ENCODE data around the gene AP2A1.
A peak's percentile ranks its signal among the peaks of the same experiment; 100 is the strongest.

AP2A1 gene

GRCh38 chr19:49840736-49841249, 74.0 kb downstream of the AP2A1 start:
- H3K4me3 Mint-ChIP-seq, result no peak overlapping the region
- H3K9me3 Mint-ChIP-seq, result no peaks in the 10 kb centered on the region
- no peak for DNase-seq
- no peaks in the 10 kb centered on the region for H3K4me1 Mint-ChIP-seq (ENCODE audit: low read depth)
- peaks cover 46% of the 10 kb centered on the region for H3K36me3 Mint-ChIP-seq (ENCODE audit: low read depth)
- H3K27me3 Mint-ChIP-seq, result no peaks in the 10 kb centered on the region
- no peak overlapping the region for H3K27ac Mint-ChIP-seq

DNA sequence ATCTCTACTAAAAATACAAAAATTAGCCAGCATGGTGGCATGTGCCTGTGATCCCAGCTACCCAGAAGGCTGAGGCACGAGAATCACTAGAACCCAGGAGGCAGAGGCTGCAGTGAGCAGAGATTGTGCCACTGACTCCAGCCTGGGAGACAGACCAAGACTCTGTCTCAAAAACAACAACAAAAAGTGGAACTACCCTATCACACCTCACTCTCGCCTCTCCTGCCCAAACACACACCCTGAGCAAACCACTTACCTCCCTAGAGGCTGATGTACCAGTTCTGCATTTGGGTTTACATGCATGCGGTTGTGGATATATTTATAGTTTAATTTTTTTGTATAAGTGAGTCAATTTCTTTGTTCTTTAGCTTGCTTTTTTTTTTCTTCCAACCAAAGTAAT, 76.5 kb downstream of the AP2A1 start:
- H3K27me3 Mint-ChIP-seq, result no peaks in the 10 kb centered on the region
- no peak overlapping the region for H3K4me3 Mint-ChIP-seq
- H3K9me3 Mint-ChIP-seq, result no peaks in the 10 kb centered on the region
- peaks cover 6% of the 10 kb centered on the region for H3K4me1 Mint-ChIP-seq (ENCODE audit: low read depth)
- no peak for DNase-seq
- H3K36me3 Mint-ChIP-seq (ENCODE audit: low read depth), result peaks cover 24% of the 10 kb centered on the region
- H3K27ac Mint-ChIP-seq, result no peak overlapping the region

DNA sequence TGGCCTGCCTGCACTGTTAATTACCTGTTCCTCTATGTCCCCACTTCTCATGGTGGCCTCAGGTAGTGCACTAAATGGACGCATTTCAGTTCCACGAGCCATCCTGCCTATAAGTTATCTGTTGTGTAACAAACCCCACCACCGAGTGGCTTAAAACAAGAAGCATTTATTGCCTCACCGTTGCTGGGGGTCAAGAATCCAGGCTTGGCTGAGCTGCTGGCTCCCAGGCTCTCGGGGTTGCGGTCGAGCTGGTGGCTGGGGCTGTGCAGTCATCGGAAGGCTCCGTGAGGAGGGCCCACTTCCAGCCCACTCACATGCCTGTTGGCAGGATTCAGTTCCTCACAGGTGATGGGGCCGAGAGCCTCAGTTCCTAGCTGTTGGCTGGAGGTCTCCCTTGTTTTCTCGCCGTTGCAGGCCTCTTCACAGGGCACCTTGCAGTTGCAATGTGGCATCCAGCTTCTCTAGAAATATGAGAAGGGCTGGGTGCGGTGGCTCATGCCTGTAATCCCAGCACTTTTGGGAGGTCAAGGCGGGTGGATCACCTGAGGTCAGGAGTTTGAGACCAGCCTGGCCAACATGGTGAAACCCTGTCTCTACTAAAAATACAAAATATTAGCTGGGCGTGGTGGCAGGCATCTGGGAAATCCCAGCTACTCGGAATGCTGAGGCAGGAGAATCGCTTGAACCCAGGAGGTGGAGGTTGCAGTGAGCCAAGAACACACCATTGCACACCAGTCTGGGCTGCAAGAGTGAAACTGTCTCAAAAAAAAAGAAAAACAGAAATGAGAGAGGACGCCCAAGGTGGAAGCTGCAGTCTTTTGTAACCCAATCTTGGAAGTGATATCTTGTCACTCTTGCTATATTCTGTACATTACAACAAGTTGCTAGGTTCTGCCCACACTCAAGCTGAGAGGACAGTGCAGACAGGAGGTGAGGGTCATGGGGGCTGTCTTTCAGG, 77.6 kb downstream of the AP2A1 start:
- no peak overlapping the region for H3K27ac Mint-ChIP-seq
- H3K9me3 Mint-ChIP-seq, result peaks cover 5% of the 10 kb centered on the region
- no peak overlapping the region for H3K4me3 Mint-ChIP-seq
- H3K27me3 Mint-ChIP-seq, result no peaks in the 10 kb centered on the region
- DNase-seq, result no peak
- H3K4me1 Mint-ChIP-seq (ENCODE audit: low read depth), result peaks cover 17% of the 10 kb centered on the region
- peaks cover 13% of the 10 kb centered on the region for H3K36me3 Mint-ChIP-seq (ENCODE audit: low read depth)

DNA sequence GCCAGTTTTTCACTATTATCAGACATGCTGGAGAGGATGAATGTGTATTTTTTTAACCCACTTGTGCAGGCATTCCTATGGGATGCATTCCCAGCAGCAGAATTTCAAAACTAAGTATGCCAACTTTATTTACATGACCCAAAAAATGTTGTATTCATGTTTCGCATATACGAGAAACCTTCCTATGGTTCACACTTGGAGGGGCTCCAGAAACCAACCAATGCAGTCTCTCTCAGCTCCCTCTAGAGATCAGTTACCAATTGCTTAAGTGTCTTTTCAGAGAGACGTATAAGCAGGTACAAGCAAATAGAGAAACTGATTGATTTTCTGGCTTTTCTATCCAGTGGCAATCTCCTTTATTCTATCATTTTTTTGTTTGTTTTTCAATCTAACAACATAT, 78.6 kb downstream of the AP2A1 start:
- no peak overlapping the region for H3K4me3 Mint-ChIP-seq
- H3K9me3 Mint-ChIP-seq, result peaks cover 10% of the 10 kb centered on the region
- H3K27ac Mint-ChIP-seq, result no peak overlapping the region
- peaks cover 25% of the 10 kb centered on the region for H3K4me1 Mint-ChIP-seq (ENCODE audit: low read depth)
- DNase-seq, result no peak
- H3K36me3 Mint-ChIP-seq (ENCODE audit: low read depth), result peaks cover 10% of the 10 kb centered on the region
- no peaks in the 10 kb centered on the region for H3K27me3 Mint-ChIP-seq

- H3K4me3 Mint-ChIP-seq, result no peak overlapping the region
- peaks cover 8% of the 10 kb centered on the region for H3K36me3 Mint-ChIP-seq (ENCODE audit: low read depth)
- no peak overlapping the region for H3K27ac Mint-ChIP-seq
- no peaks in the 10 kb centered on the region for H3K27me3 Mint-ChIP-seq
- peaks cover 10% of the 10 kb centered on the region for H3K9me3 Mint-ChIP-seq
- H3K4me1 Mint-ChIP-seq (ENCODE audit: low read depth), result peaks cover 25% of the 10 kb centered on the region
- DNase-seq, result no peak
These were observed 79.6 kb downstream of the AP2A1 start for GRCh38 chr19:49846408-49846807.

DNA sequence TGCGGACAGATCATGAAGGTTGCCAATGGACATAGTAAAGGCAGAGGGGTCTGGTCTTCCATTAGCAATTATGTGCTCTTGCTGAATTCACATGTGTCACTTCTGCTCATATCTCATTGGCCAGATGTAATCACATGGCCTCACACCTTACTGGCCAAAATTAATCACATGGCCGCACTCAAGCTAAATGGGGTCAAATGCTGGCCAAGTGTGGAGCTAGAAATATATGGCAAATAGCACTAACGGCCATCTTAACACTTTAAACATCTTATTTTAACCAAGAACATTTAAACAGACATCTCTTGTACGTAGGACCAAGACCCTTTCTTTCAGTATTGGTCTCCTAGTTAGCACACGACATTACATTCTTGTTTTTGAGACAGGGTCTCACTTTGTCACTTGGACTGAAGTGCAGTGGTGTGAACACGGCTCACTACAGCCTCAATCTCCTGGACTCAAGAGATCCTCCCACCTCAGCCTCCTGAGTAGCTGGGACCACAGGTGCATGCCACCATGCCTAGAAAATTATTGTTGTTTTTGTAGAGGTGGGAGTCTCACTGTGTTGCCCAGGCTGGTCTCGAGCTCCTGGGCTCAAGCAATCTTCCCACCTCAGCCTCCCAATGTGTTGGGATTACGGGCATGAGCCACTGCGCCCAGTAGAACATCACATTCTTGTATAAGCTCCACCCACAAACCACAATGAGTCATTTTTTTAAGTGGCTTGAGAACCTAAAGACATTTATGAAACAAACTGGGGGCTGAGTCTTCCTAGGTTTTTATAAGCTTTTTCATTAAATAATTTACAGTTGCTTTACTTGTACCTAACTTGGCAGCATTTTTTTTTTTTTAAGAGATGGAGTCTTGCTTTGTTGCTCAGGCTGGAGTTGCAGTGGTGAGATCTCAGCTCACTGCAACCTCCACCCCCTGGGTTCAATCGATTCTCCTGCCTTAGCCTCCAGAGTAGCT, 81.2 kb downstream of the AP2A1 start:
- Mint-ChIP-seq H3K4me3 (peak overlapping the region; percentile 15), H3K4me1 (ENCODE audit: low read depth) (peaks cover 37% of the 10 kb centered on the region), H3K9me3 (peaks cover 10% of the 10 kb centered on the region), H3K27ac (peak overlapping the region; percentile 14), H3K27me3 (no peaks in the 10 kb centered on the region), H3K36me3 (ENCODE audit: low read depth) (peaks cover 15% of the 10 kb centered on the region)
- peak; percentile 57 for DNase-seq

DNA sequence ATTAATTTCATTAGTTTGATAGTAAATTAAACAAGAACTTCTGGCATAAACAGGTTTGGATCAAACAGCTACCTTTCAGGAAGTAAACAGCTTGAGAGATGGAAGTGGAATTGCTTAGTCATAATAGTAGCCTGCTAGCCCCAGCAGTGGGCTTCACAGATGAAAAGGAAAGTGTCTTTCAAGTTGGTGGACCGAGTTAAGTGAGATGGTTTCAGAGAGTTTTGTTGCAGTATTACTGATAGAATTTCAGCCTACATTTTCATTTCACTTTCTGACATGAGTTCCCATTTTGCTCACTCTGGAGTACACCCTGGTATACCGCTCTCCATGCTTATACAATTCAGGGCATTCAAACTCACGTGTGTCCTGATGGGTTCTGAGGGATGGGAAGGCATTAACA, 82.1 kb downstream of the AP2A1 start:
- Mint-ChIP-seq H3K36me3 (ENCODE audit: low read depth) (peaks cover 15% of the 10 kb centered on the region), H3K4me1 (ENCODE audit: low read depth) (peaks cover 44% of the 10 kb centered on the region), H3K27me3 (no peaks in the 10 kb centered on the region), H3K9me3 (peaks cover 10% of the 10 kb centered on the region), H3K27ac (peak overlapping the region; percentile 7), H3K4me3 (peak overlapping the region; percentile 53)
- DNase-seq, result no peak

GRCh38 chr19:49849433-49850220, 82.8 kb downstream of the AP2A1 start:
- Mint-ChIP-seq H3K27me3 (no peaks in the 10 kb centered on the region), H3K9me3 (peaks cover 10% of the 10 kb centered on the region), H3K4me3 (peak overlapping the region; percentile 85), H3K36me3 (ENCODE audit: low read depth) (peaks cover 17% of the 10 kb centered on the region), H3K4me1 (ENCODE audit: low read depth) (peaks cover 45% of the 10 kb centered on the region), H3K27ac (peak overlapping the region; percentile 97)
- DNase-seq, result no peak

DNA sequence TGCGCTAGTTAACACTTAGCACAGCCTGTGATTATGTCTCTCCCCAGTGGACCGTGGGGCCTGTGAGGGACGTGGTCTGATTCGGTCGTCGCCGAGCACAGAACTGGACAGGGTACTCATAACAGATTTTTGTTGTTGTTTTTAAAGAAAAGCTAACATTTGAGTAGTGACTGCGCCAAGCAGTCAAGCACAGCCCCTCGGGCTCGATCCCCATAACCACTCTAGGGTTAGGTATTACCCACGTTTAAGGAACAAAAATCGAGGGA, 83.4 kb downstream of the AP2A1 start:
- H3K36me3 Mint-ChIP-seq (ENCODE audit: low read depth), result peaks cover 20% of the 10 kb centered on the region
- no peak for DNase-seq
- H3K4me3 Mint-ChIP-seq, result peak overlapping the region; percentile 85
- peak overlapping the region; percentile 97 for H3K27ac Mint-ChIP-seq
- H3K4me1 Mint-ChIP-seq (ENCODE audit: low read depth), result peaks cover 45% of the 10 kb centered on the region
- peaks cover 10% of the 10 kb centered on the region for H3K9me3 Mint-ChIP-seq
- no peaks in the 10 kb centered on the region for H3K27me3 Mint-ChIP-seq

DNA sequence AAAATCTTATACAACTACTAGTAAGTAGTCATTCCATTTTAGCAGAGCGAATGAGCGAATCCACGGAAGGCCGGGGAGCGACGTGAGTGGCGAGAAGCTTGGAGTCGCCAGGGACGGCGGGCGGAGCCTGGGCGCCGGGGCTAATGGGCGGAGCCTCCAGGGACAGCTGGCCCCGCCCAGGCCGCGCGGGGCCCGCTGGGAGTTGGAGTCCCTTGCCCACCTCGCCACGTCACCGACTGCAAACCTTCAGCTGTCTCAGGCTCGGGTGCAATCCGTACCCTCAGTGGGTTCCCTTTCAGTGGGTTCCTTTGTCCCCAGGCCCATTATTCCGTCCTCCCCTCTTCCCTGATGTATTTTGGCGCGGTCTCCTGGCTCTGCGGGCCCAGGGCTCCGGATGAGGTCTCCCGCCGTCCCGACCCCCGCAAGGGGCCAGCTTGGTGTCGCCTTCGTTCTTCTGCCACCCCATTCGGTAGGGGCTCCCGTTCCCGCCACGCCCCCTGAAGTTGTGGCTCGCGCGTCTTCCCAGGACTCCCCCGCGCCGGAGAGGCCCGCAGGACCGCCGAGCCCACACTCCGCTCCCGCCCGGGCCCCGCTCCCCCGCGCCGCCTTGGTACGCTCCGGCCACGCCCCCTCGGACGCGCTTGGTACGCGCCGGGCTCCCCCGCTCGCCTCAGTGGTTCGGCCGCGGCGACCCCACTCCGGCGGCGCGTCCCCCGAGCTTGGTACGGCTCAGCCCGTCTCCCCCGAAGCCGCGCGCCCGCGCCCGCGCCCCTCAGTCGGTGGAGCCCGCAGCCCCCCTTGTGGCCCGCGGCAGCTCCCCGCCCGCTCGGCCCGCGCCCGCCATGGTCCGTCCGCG, 83.9 kb downstream of the AP2A1 start, which contains the start of gene PTOV1:
Gene PTOV1, plus strand, starts transcription at position 673 of the 856 bp plus-strand sequence.
- Mint-ChIP-seq H3K27ac (peak within 1 kb of the TSS; percentile 97), H3K4me3 (peak within 1 kb of the TSS; percentile 85), H3K36me3 (ENCODE audit: low read depth) (peaks cover 25% of the 10 kb centered on the region), H3K9me3 (peaks cover 10% of the 10 kb centered on the region), H3K27me3 (no peaks in the 10 kb centered on the region), H3K4me1 (ENCODE audit: low read depth) (peaks cover 45% of the 10 kb centered on the region)
- DNase-seq, result peak; percentile 94

- H3K27ac Mint-ChIP-seq, result peak overlapping the region; percentile 75
- H3K4me3 Mint-ChIP-seq, result peak overlapping the region; percentile 76
- H3K27me3 Mint-ChIP-seq, result no peaks in the 10 kb centered on the region
- H3K9me3 Mint-ChIP-seq, result peaks cover 10% of the 10 kb centered on the region
- peaks cover 45% of the 10 kb centered on the region for H3K4me1 Mint-ChIP-seq (ENCODE audit: low read depth)
- peaks cover 34% of the 10 kb centered on the region for H3K36me3 Mint-ChIP-seq (ENCODE audit: low read depth)
- peak; percentile 53 for DNase-seq
These were observed 84.9 kb downstream of the AP2A1 start for GRCh38 chr19:49851456-49852259.

- Mint-ChIP-seq H3K27me3 (no peaks in the 10 kb centered on the region), H3K36me3 (ENCODE audit: low read depth) (peaks cover 44% of the 10 kb centered on the region), H3K4me1 (ENCODE audit: low read depth) (peaks cover 43% of the 10 kb centered on the region), H3K9me3 (peaks cover 10% of the 10 kb centered on the region), H3K4me3 (peak overlapping the region; percentile 76), H3K27ac (peak overlapping the region; percentile 75)
- no peak for DNase-seq
These were observed 85.9 kb downstream of the AP2A1 start for GRCh38 chr19:49852631-49853126.
